COR-L47 (cell line): ENCODE results near the gene PROK1.

ENCODE experiments used
- DNase-seq: peaks from one replicate; lab custom pipeline; 2025; lab: John Stamatoyannopoulos, UW

The PROK1 gene

DNA sequence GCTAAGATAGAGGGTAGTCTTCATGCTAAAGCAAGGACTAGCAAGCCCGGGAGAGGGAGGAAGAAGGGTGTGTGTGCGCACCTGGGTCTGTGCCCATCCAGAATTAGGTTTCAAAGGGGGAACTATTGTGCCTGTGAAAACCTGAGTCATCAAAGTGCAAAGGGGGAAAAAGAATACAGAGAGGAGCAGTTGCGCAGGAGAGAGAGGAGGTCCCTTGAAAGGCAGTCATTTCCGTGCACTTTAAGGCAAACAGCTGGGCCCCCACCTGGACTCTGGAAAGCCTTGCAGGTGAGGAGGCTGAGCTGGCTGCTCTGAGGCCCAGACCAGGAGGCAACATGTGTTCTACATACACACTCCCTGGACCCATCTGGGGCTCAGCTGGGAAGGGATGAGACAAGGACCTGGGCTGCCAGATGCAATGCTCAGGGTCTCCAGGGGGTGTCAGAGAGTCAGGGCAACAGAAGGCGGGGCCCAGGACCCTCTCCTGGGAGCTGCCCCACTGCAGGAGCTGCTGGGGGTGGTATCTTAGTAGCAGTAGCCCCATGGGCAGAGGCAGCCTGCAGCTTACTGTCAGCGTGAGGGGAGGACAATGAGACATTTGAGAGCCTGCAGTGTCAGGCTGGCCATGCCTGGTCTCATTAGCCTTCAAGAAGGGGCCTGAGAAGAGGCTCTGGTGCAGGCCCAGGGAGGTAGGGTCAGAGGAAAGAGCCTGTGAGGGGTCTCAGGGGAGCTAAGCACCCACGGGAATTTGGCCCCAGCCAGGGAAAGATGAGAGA is 14.3 kb downstream of the PROK1 start:
- no peak for DNase-seq

- no peak for DNase-seq
Measured at GRCh38 chr1:110465814-110466380, 14.9 kb downstream of the PROK1 start.

DNA sequence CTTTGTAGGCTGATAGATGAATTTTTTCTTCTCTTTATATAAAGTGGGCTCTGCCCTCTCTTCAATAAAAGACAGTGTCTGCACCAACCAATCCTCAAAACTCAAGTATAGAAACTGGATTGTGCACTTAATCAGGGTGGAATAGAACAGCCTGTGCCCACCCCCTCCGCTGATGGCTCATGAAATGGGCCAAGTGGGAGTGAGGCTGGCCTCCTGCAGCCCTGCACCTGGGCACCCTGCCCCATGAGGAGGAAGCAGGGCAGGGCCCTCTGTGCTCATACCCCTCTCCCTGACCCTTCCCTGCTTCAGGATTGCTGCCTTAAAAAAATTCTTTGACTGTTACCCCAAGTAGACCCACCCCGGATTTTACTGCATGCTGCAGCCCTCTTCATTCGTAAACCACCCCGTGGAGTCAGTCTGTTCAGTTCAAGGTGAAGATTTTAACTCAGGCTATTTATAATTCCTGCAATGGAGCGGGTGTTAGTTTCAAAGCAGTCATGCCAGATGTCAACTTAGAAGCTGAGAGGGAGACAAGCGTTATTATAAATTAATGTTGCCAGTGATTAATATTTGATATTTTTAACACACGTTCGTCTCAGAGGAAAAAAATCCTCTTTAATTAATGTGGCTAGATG is 15.8 kb downstream of the PROK1 start:
- no peak for DNase-seq

DNA sequence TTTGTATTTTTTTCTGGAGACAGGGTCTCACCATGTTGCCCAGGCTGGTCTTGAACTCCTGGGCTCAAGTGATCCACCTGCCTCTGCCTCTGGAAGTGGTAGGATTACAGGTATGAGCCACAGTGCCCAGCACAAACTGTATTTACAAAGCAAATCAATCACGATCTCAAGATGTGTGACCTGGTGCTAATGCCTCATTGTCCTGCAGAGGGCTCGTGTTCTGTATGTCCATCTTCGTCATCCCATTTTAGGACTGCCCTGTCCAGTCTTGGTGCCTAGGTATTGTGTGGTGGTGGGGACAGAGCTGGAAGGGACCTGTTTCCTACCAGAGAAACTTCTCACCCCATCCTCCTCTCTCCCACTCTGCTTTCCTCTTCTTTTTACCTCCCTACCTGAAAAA is 20.2 kb downstream of the PROK1 start:
- DNase-seq: no peak

DNA sequence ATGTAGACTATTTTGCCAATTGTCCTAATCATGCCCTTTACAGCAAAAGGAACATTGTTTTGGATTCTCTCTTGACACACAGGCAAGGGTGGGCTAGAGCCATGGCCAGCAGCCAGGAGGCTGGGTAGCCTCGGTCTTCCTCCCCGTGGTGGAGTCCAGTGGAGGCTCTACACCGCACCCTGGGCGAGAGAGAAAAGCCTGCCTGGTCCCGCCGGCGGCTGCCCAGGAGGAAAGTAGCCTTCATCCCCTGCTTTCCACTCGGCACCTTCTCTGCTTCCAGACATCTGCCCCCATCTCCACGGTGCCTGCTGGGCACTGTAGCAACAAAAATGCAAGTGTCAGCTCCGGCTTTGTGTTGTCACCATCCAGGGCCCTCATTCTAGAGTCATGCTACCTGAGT is 21.6 kb downstream of the PROK1 start:
- DNase-seq: no peak

- DNase-seq: no peak
Measured at GRCh38 chr1:110474444-110474843, 23.5 kb downstream of the PROK1 start.

DNA sequence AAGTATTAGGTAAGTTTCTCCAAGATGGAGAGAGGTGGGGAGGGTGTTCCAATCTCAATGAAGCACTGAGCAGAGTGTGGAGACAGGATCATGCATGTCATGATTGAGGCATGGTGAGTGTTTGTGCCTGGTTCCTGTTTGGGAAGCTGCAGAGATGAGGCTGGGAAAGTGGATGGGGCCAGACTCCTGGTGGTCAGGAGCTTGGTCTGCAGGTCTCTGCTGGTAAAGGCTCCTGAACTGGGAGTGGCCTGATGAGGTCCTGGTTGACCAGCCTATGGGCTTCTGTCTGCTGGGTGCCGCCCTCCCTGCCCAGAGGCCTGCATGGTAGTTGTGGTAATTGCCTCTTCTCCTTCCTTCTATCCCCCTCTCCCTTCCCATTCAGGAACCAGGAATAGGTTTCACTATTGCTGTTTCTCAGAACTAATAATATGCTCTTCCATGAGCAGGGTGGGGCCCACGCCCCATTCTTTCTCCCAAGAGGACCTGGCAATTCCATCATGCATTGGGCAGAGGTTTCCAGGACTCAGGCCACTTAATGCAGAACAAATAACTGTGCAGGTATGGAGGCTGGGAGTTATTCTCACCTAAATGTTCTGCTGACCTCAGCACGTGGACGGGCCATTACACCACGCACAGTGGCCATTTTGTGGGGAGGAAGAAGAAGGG is 24.5 kb downstream of the PROK1 start:
- no peak for DNase-seq

GRCh38 chr1:110476028-110476765 is 25.2 kb downstream of the PROK1 start:
- no peak for DNase-seq

DNA sequence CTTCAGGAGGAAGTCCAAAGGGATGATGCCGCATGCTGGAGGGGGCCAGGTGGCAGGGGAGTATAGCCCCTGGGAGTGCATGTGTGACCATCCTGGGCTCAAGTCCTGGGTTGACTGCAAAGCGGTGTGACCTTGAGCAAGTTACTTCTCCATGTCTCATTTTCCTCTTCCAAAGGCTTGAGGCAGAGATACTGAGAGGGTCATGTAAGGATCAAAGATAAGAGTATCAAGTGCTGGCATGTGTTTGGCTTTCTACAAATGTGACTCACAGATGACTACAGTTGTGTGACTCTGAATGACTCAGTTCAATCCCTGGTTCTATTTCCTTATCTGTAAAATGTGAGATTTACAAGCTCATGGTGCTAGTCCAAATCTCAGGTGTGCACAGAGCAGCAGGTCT is 26.1 kb downstream of the PROK1 start:
- no peak for DNase-seq

DNA sequence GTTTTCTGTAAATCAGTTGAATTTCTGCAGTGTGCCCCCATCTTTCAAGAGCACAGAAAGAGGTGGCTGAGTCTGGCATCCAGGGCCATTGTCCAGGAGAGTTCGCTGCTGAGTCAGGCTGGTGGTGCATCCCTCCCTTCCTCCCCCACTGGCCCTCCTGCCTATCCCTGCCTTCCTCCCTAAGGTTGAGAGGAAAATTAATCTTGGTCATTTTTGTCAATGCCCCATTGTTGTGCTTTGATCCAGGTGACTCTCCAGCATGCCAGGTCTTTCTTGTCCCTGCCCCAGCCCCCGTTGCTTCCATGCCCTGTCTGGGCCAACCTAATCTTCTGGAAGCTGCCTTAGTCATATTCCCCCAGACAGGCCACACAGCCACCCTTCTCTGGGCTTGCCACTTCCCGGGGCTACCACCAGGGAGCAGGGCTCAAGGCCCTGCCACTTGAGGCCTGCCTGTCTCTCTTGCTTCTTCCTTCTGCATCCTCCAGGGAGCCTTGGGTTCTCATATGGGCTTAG is 26.6 kb downstream of the PROK1 start:
- DNase-seq: no peak

- no peak for DNase-seq
Measured at GRCh38 chr1:110477967-110478640, 27.2 kb downstream of the PROK1 start.

DNA sequence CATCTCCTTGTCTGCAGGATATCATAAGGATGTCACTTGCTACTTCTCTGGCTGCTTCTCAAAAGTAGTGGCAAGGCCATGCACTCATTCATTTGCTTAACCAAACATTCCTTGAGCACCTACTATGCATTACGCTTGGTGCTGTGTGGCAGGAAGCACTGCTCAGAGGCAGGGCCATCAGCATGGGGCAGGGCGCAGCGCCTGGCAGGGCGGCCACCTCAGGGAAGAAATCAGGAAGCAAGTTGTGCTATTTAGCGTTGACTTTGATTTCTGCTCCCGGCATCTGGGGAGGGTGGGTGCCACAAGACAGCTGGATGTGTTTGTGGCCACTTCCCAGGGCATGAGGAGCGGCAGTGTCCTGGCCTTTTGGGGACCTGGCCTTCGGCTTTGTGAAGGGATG is 27.9 kb downstream of the PROK1 start:
- no peak for DNase-seq

GRCh38 chr1:110480356-110481096 is 29.6 kb downstream of the PROK1 start:
- DNase-seq: no peak

DNA sequence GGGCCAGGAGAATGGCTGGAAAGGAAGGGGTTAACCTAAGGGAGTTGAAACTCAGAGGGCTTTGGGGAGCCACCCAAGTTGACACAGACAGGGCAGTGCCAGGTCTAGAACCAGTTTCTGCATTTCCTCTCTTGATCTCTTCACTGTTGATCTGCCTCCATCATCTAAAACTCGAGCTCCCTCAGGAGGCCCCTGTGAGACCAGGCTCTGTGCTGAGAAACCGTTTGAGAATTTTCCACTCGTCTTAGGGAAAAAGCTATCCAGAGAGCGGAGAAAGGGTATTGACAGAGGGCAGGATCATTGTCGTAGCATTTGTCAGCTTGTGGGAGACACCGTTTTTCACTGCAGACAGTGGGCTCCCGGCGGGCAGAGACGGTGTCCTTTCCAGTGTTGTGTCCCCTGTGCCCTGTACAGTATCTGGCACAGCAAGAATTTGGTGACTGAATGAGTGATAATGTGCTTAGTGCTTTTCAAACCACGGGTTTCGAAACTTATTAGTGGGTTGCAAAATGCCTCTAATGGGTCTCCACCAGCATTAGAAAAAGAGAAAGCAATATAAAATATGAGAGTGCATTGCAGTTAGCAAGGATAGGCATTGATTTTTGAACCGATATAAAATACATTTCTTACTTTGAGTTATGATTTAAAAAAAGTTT is 31.1 kb downstream of the PROK1 start:
- no peak for DNase-seq

- peak; percentile 49 for DNase-seq
Measured at GRCh38 chr1:110482662-110483307, 31.8 kb downstream of the PROK1 start.

DNA sequence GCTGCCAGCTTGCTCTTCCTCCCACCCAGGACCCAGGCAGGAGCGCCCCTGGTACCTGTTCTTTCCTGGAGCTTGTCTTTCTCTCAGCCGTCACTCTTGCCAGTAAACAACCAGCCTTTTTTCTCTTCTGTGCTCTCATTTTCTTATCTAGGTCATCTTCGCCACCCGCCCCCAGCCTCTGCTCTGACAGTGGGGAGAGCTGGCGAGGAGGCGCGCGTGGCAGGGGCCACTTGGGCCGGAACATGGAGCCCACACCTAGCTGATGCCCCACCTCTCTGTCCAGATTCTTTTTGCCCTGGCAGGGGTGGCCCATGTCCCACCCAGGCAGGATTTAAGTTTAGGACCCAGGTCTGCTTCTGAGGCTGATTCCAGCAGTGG is 32.3 kb downstream of the PROK1 start:
- DNase-seq: no peak

GRCh38 chr1:110484801-110485200 is 33.9 kb downstream of the PROK1 start:
- no peak for DNase-seq

GRCh38 chr1:110485725-110486124 is 34.8 kb downstream of the PROK1 start:
- DNase-seq: no peak

DNA sequence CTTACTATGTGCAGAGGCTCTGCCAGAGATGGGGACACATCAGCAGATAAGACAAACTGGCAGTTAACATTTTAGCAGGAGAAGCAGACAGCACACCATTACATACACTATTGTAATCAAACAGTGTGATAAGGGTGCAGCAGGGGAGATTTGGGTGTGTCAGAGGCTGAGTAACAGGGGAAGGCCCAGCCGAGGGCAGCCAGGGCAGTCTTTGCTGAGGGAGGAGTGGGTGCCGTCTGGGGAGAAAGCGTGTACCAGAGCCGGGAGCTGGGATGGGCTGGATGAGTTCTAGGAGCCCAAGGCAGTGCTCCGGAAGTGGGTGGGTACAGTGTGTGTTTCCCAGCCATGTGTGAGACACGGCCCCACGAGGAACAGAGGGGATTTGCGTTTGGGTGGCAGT is 36.8 kb downstream of the PROK1 start:
- no peak for DNase-seq

DNA sequence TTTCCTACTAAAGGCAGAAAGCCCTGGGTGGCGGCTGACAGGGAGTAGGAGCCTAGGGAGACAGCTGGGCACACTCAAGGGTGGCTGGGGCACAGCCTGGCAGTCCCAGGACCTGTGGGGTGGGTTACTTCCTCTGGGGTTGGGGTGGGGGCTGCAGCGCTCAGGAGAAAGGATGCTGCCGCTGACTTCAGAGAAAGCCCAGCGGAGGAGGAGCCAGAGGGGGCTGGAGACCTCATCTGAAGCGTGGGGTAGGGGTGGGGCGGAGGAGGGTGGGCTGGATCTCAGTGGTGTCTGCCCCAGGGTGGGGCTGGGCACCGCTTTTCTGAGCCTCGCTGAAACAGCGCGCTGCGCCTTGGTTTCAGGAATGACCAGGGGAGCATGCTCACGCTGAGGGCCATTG is 37.2 kb downstream of the PROK1 start:
- no peak for DNase-seq
